ENCODE measurements around the gene CAMK4. TPM values are rescaled to one million over a fixed set of nuclear protein-coding genes. Genes with fewer than 3 reads are reported as not detected.
A peak's percentile ranks its signal among the peaks of the same experiment; 100 is the strongest.

The CAMK4 gene
- total and polyA plus RNA-seq, 9 of the 15 experiments (the other 6 are each of a cell fraction or from before 2014, with no cell fraction given) = 0.35 TPM; not detected in 8

- TF ChIP-seq STAT5B (CRISPR knock-in tag; IDR thresholded peaks at IDR 0.05) = no peak
- TF ChIP-seq ETV1 (tag; conservative IDR thresholded peaks at IDR 0.05; ENCODE audit: low read depth) = peak; percentile 93
- peak; percentile 39; the same call in 1 of the 2 replicates for TF ChIP-seq TARDBP (IDR thresholded peaks at IDR 0.05)
- TF ChIP-seq ZNF696 (CRISPR knock-in tag; conservative IDR thresholded peaks at IDR 0.05) = no peak
- peak; percentile 84; the same call in 1 of the 2 replicates for TF ChIP-seq MTA1 (IDR thresholded peaks at IDR 0.05; ENCODE audit: borderline replicate concordance)
- no peak for TF ChIP-seq ARID3B (CRISPR knock-in tag; IDR thresholded peaks at IDR 0.05; ENCODE audit: borderline replicate concordance)
- TF ChIP-seq ZNF584 (CRISPR knock-in tag; IDR thresholded peaks at IDR 0.05; ENCODE audit: low read depth) = peak; percentile 69
- peak in 1 of 2 experiments; percentile 62; a peak in 1 of 4 replicates for TF ChIP-seq TBL1XR1 (IDR thresholded peaks at IDR 0.05; ENCODE audit: low read length in 2 of 2)
- TF ChIP-seq POLR2B (IDR thresholded peaks at IDR 0.05; ENCODE audit: low read depth, partially characterized antibody) = peak; percentile 60
- 0 out of 2 replicates have a peak, but pooled peaks have one; percentile 34 for TF ChIP-seq CREB3 (tag; conservative IDR thresholded peaks at IDR 0.05; ENCODE audit: low read depth)
- no peak for TF ChIP-seq HMGXB4 (CRISPR knock-in tag; IDR thresholded peaks at IDR 0.05)
- TF ChIP-seq ATF1 (CRISPR knock-in tag; IDR thresholded peaks at IDR 0.05) = no peak
- peak; percentile 91 for TF ChIP-seq ATF1 (tag; IDR thresholded peaks at IDR 0.05)
- TF ChIP-seq ZNF347 (CRISPR knock-in tag; IDR thresholded peaks at IDR 0.05; ENCODE audit: low read depth) = no peak
- peak; percentile 87 for TF ChIP-seq SMARCE1 (IDR thresholded peaks at IDR 0.05)
- peak; percentile 77 for TF ChIP-seq CBX5 (IDR thresholded peaks at IDR 0.05; ENCODE audit: borderline replicate concordance, low read depth)
- TF ChIP-seq L3MBTL2 (IDR thresholded peaks at IDR 0.05) = peak; percentile 81
- TF ChIP-seq KLF1 (tag; IDR thresholded peaks at IDR 0.05) = no peak
- TF ChIP-seq CBX2 (IDR thresholded peaks at IDR 0.05; ENCODE audit: insufficient read depth, low read length, poor library complexity, severe bottlenecking) = no peak
- peak; percentile 32 for TF ChIP-seq MEIS2 (IDR thresholded peaks at IDR 0.05; ENCODE audit: partially characterized antibody)
- TF ChIP-seq MAFF (IDR thresholded peaks at IDR 0.05; ENCODE audit: low read length) = peak; percentile 77
- TF ChIP-seq KDM1A (IDR thresholded peaks at IDR 0.05) = peak; percentile 80 to 82; a peak in 3 of 4 replicates
- TF ChIP-seq HLTF (IDR thresholded peaks at IDR 0.05) = no peak
- no peak for TF ChIP-seq HNRNPK (IDR thresholded peaks at IDR 0.05; ENCODE audit: low read depth, low read length, poor library complexity, severe bottlenecking)
- TF ChIP-seq ATF2 (CRISPR knock-in tag; IDR thresholded peaks at IDR 0.05) = no peak
- TF ChIP-seq GABPA (tag; conservative IDR thresholded peaks at IDR 0.05; ENCODE audit: low read depth) = peak; percentile 76
- no peak for TF ChIP-seq ADNP (tag; IDR thresholded peaks at IDR 0.05)
Observed at GRCh38 chr5:111530298-111530740, 306.1 kb downstream of the CAMK4 start (continued).
